K562 (cell line): ENCODE data around the gene SPINK4. TPM values are rescaled to one million over a fixed set of nuclear protein-coding genes. Genes with fewer than 3 reads are reported as not detected.

Source experiments
- ATAC-seq: fragments of 200-7000 bp; cut with Tn5 transposase; 3 replicates; pipeline ENCODE4 v1.9.1; 2020; ENCODE audit warnings: moderate library complexity
- BruUV-seq: library from RNA; stranded (reverse); fragments of 400-500 nt; replicated peaks from 2 replicates; lab custom pipeline; 2021; lab: Mats Ljungman, UMichigan
- CTCF ChIA-PET: fragments of 300-600 bp; formaldehyde crosslinking; extraction: SDS; loops from one replicate; lab custom pipeline; 2021; ENCODE audit warnings: low intra/inter-chr PET ratio; lab: Yijun Ruan, JAX
- POLR2A ChIA-PET: fragments of 300-600, 350-650 bp; sonication (Branson Sonifier 250); formaldehyde crosslinking; extraction: SDS; loops from one replicate; lab custom pipeline; 2021; ENCODE audit warnings: antibody characterized with exemption, inconsistent platforms; lab: Yijun Ruan, JAX
- DNase-seq, 4 experiments: peaks; one replicate each; pipeline versions ENCODE4 v3.0.0 to v3.0.0-alpha.2; 2011 to 2018; ENCODE audit warnings: low spot score in 3 of 4, mixed read lengths in 3 of 4; ENCODE audit errors: extremely low read depth in 1 of 4
- FAIRE-seq: peaks from 2 replicates; lab custom pipeline; 2011; peaks lifted over from hg19 to GRCh38; lab: Jason Lieb, UNC
- H2AFZ ChIP-seq: 2 replicates; pipeline ENCODE4 v1.6.0; 2011; ENCODE audit warnings: low read depth, low read length, control low read depth, inconsistent platforms
- H3K27ac ChIP-seq: fragments of 200-600 bp; 3 replicates; pipeline ENCODE4 v1.8.0; 2011; ENCODE audit warnings: low read depth, mild to moderate bottlenecking, control low read depth, inconsistent platforms, low read length, moderate library complexity, mixed read lengths; ENCODE audit errors: extremely low read depth
- H3K27me3 ChIP-seq, 2 experiments: fragments of 300-600 bp in 1 of 2; 2 replicates in 1 of 2; 3 replicates in 1 of 2; pipeline versions ENCODE4 v1.6.0 to v1.8.0; 2011; ENCODE audit warnings: inconsistent platforms in 2 of 2, low read length in 2 of 2, mild to moderate bottlenecking in 1 of 2, mixed read lengths in 1 of 2, moderate library complexity in 1 of 2; ENCODE audit not compliant: control insufficient read depth in 2 of 2, insufficient read depth in 2 of 2
- H3K36me3 ChIP-seq: fragments of 300-600 bp; 3 replicates; pipeline ENCODE4 v1.8.0; 2011; ENCODE audit warnings: mild to moderate bottlenecking, low read length, inconsistent platforms; ENCODE audit not compliant: control insufficient read depth, insufficient read depth
- H3K4me1 ChIP-seq, 2 experiments: fragments of 200-600 bp in 1 of 2; replicated peaks in 1 of 2; 2 replicates in 1 of 2; 3 replicates in 1 of 2; pipeline versions ENCODE4 v1.5.1 to v1.8.0; 2011; ENCODE audit warnings: inconsistent platforms in 2 of 2, low read length in 2 of 2, mild to moderate bottlenecking in 1 of 2, mixed read lengths in 1 of 2, moderate library complexity in 1 of 2; ENCODE audit not compliant: control insufficient read depth in 2 of 2, insufficient read depth in 2 of 2
- H3K4me2 ChIP-seq: 2 replicates; pipeline ENCODE4 v1.6.1; 2011; ENCODE audit warnings: low read length, control low read depth, inconsistent platforms, mixed read lengths; ENCODE audit not compliant: insufficient read depth
- H3K4me3 ChIP-seq: fragments of 200-600 bp; sonication (generic), shearing (Covaris generic); 2 replicates; pipeline ENCODE4 v1.5.1; 2016; ENCODE audit warnings: control low read depth, inconsistent platforms
- H3K79me2 ChIP-seq: fragments of 200-600 bp; 3 replicates; pipeline ENCODE4 v1.8.0; 2011; ENCODE audit warnings: low read length, inconsistent platforms; ENCODE audit not compliant: control insufficient read depth, insufficient read depth
- H3K9ac ChIP-seq, 2 experiments: 2 replicates each; pipeline versions ENCODE4 v1.6.0 to v1.6.1; 2011; ENCODE audit warnings: low read depth in 2 of 2, low read length in 2 of 2, control low read depth in 1 of 2, inconsistent platforms in 1 of 2, mild to moderate bottlenecking in 1 of 2, mixed read lengths in 1 of 2; ENCODE audit not compliant: insufficient read depth in 1 of 2
- H3K9me1 ChIP-seq: one replicate; pipeline ENCODE4 v1.6.0; 2011; ENCODE audit warnings: inconsistent platforms, mild to moderate bottlenecking, low read length, moderate library complexity; ENCODE audit not compliant: control insufficient read depth, insufficient read depth
- H3K9me3 ChIP-seq: replicated peaks from 2 replicates; pipeline ENCODE4 v1.5.1; 2011; ENCODE audit warnings: low read depth, low read length, inconsistent platforms; ENCODE audit not compliant: control insufficient read depth, insufficient read depth
- H4K20me1 ChIP-seq: replicated peaks from 2 replicates; pipeline ENCODE4 v1.6.1; 2011; ENCODE audit warnings: low read length, inconsistent platforms, mixed read lengths; ENCODE audit not compliant: control insufficient read depth, insufficient read depth
- ARHGAP35 ChIP-seq: fragments of 450-650 bp; IDR thresholded peaks from 2 replicates; pipeline ENCODE4 v1.6.1; 2018; ENCODE audit not compliant: partially characterized antibody
- CHD2 ChIP-seq: IDR thresholded peaks from 2 replicates; pipeline ENCODE4 v1.6.1; 2011; ENCODE audit warnings: low read depth, low read length
- ERF ChIP-seq: fragments of 450-650 bp; formaldehyde crosslinking; IDR thresholded peaks from 2 replicates; pipeline ENCODE4 v1.4.0; 2020; ENCODE audit warnings: mild to moderate bottlenecking, mixed read lengths
- GTF2E2 ChIP-seq: fragments of 200-800 bp; sonication (Bioruptor generic); IDR thresholded peaks from 2 replicates; pipeline ENCODE4 v1.6.1; 2016; ENCODE audit warnings: missing genetic modification characterization, missing compliant biosample characterization
- HDAC2 ChIP-seq: fragments of 450-650 bp; IDR thresholded peaks from 2 replicates; pipeline ENCODE4 v1.6.1; 2016; ENCODE audit warnings: mild to moderate bottlenecking
- KAT7 ChIP-seq: sonication (generic); formaldehyde crosslinking; IDR thresholded peaks from 2 replicates; pipeline ENCODE4 v1.8.0; 2022; ENCODE audit warnings: missing genetic modification reagents, mild to moderate bottlenecking, borderline replicate concordance
- KLF16 ChIP-seq: IDR thresholded peaks from 2 replicates; pipeline ENCODE4 v1.6.1; 2016; ENCODE audit warnings: antibody characterized with exemption
- NFATC3 ChIP-seq: fragments of 450-650 bp; IDR thresholded peaks from 2 replicates; pipeline ENCODE4 v1.6.1; 2017; ENCODE audit warnings: mild to moderate bottlenecking
- NR0B1 ChIP-seq: fragments of 450-650 bp; IDR thresholded peaks from one replicate; pipeline ENCODE4 v1.6.1; 2018; ENCODE audit warnings: mild to moderate bottlenecking, moderate library complexity; ENCODE audit not compliant: partially characterized antibody
- POLR3A ChIP-seq: IDR thresholded peaks from 2 replicates; pipeline ENCODE4 v1.6.1; 2011; ENCODE audit warnings: borderline replicate concordance, mild to moderate bottlenecking, moderate library complexity; ENCODE audit not compliant: insufficient read length, insufficient read depth; ENCODE audit errors: extremely low read depth
- PTRF ChIP-seq: fragments of 450-650 bp; IDR thresholded peaks from 2 replicates; pipeline ENCODE4 v1.6.1; 2016; ENCODE audit warnings: mild to moderate bottlenecking, missing genetic modification characterization, missing compliant biosample characterization
- RFX5 ChIP-seq: IDR thresholded peaks from 2 replicates; pipeline ENCODE4 v1.6.1; 2011; ENCODE audit warnings: low read depth, mild to moderate bottlenecking, improper control_type of control experiment, low read length
- SMC3 ChIP-seq: conservative IDR thresholded peaks from 2 replicates; pipeline ENCODE4 v1.6.1; 2011; ENCODE audit warnings: low read depth, low read length, improper control_type of control experiment; ENCODE audit not compliant: insufficient read depth
- TAL1 ChIP-seq: fragments of 450-650 bp; IDR thresholded peaks from 2 replicates; pipeline ENCODE4 v1.6.1; 2016; ENCODE audit warnings: mild to moderate bottlenecking
- ZBTB43 ChIP-seq: sonication (generic); formaldehyde crosslinking; IDR thresholded peaks from 2 replicates; pipeline ENCODE4 v1.8.0; 2023; ENCODE audit warnings: mild to moderate bottlenecking, missing genetic modification reagents
- ZC3H4 ChIP-seq: sonication (generic); formaldehyde crosslinking; IDR thresholded peaks from 2 replicates; pipeline ENCODE4 v1.9.0; 2021; ENCODE audit warnings: missing genetic modification reagents, borderline replicate concordance
- ZNF124 ChIP-seq: sonication (generic); formaldehyde crosslinking; IDR thresholded peaks from 2 replicates; pipeline ENCODE4 v1.8.1; 2022; ENCODE audit warnings: missing genetic modification reagents
- ZNF134 ChIP-seq: fragments of 250-450 bp; sonication (Bioruptor Pico); conservative IDR thresholded peaks from 2 replicates; pipeline ENCODE4 v1.4.0; 2020
- ZNF592 ChIP-seq: fragments of 450-650 bp; IDR thresholded peaks from 2 replicates; pipeline ENCODE4 v1.6.1; 2017; ENCODE audit warnings: antibody characterized with exemption, mild to moderate bottlenecking
- WGBS: fragments of 100-300 bp; shearing (Covaris generic); methylation state at CpG from one replicate; pipeline ENCODE4 v1.1.6; 2016; ENCODE audit warnings: low coverage, mixed read lengths; ENCODE audit not compliant: insufficient coverage; ENCODE audit errors: missing lambda C conversion rate; 5-methylcytosine and 5-hydroxymethylcytosine counted together
- in situ Hi-C: fragments of 300-500 bp; cut with MboI; formaldehyde crosslinking; loops from 4 replicates; pipeline ENCODE4 v1.15.0; 2018; ENCODE audit warnings: inconsistent platforms, mixed read lengths
- intact Hi-C: fragments of 100-400 bp; cut with micrococcal nuclease; formaldehyde crosslinking; loops from 2 replicates; pipeline ENCODE4 v1.14.2; 2022
- polyA plus RNA-seq, 8 experiments: library from polyadenylated mRNA; depleted of rRNA in 4 of 8; stranded (reverse) in 5 of 8; unstranded in 3 of 8; fragments of >200 nt; fragmentation: Nextera tagmentation in 2 of 8; fragmentation: Illumina TruSeq in 1 of 8; extraction: Ambion mirVana in 2 of 8; extraction: Trizol in 1 of 8; gene quantifications; 2 replicates each; pipeline versions ENCODE4 v1.2.1 to v1.2.3, GENCODE V29; 2011 to 2014; ENCODE audit warnings: inconsistent platforms in 1 of 8, missing spikeins in 1 of 8
- total RNA-seq, 7 experiments: library from RNA; depleted of rRNA in 6 of 7; stranded (reverse); fragments of >200 nt in 6 of 7; fragmentation: Illumina TruSeq in 2 of 7; extraction: Trizol in 2 of 7; gene quantifications; 2 replicates each; pipeline versions ENCODE4 v1.2.1 to v1.2.3, GENCODE V29; 2011 to 2021; ENCODE audit warnings: low replicate concordance in 1 of 7

The SPINK4 gene
- total and polyA plus RNA-seq, 9 of the 15 experiments (the other 6 are each of a cell fraction or from before 2014, with no cell fraction given): 0.74 to 5.5 (median 2.1) TPM; not detected in 2

GRCh38 chr9:33285502-33285901, 45.5 kb downstream of the SPINK4 start:
- FAIRE-seq: no peak
- POLR2A ChIA-PET: no interaction called here
- no peak for ATAC-seq
- Histone ChIP-seq H3K9me1 (peaks cover 2% of the 10 kb centered on the region), H3K4me1 (peaks cover 0 to 10% of the 10 kb centered on the region in 2 experiments; a peak in 2 of 5 replicates), H3K4me3 (no peak overlapping the region), H3K79me2 (peaks cover 3% of the 10 kb centered on the region; the same call in 2 of the 3 replicates), H3K4me2 (no peak overlapping the region), H3K36me3 (peaks cover 17% of the 10 kb centered on the region; the same call in 2 of the 3 replicates), H3K27ac (no peak overlapping the region), H4K20me1 (0 out of 2 replicates have a peak, but pooled peaks cover 2% of the 10 kb centered on the region), H3K27me3 (no peaks in the 10 kb centered on the region), H3K9me3 (no peaks in the 10 kb centered on the region), H2AFZ (no peak overlapping the region), H3K9ac (no peak overlapping the region)
- no peak for DNase-seq
- no peak for TF ChIP-seq PTRF (tag)
- TF ChIP-seq HDAC2: no peak
- TF ChIP-seq NR0B1: no peak
- no peak for TF ChIP-seq ZC3H4 (CRISPR knock-in tag)
- no peak for TF ChIP-seq ZNF124 (CRISPR knock-in tag)
- no peak for TF ChIP-seq CHD2
- TF ChIP-seq GTF2E2 (tag): no peak
- TF ChIP-seq KLF16: no peak
- TF ChIP-seq RFX5: no peak
- TF ChIP-seq NFATC3: no peak
- no peak for TF ChIP-seq POLR3A
- TF ChIP-seq TAL1: no peak
- TF ChIP-seq ARHGAP35: no peak
- no peak for TF ChIP-seq ZBTB43
- no peak for TF ChIP-seq ZNF592
- no peak for TF ChIP-seq SMC3
- no peak for TF ChIP-seq KAT7 (CRISPR knock-in tag)
- TF ChIP-seq ZNF134 (CRISPR knock-in tag): no peak
- TF ChIP-seq ERF (CRISPR knock-in tag): no peak
- intact Hi-C loops (loop anchor here (10.0 kb wide), 1 partner anchor 169 kb away; no protein-coding TSS in a partner anchor), in situ Hi-C loops (no loop called here)
- CTCF ChIA-PET: no interaction called here
- 66% methylated on average over 5 of the region's 5 CpGs for WGBS
- BruUV-seq: no TSS peak
